ENCODE measurements around the gene CD109. TPM values are rescaled to one million over a fixed set of nuclear protein-coding genes. Genes with fewer than 3 reads are reported as not detected.

CD109 gene
- total RNA-seq, 1 experiment from 2014 or later, result 0.18 TPM

DNA sequence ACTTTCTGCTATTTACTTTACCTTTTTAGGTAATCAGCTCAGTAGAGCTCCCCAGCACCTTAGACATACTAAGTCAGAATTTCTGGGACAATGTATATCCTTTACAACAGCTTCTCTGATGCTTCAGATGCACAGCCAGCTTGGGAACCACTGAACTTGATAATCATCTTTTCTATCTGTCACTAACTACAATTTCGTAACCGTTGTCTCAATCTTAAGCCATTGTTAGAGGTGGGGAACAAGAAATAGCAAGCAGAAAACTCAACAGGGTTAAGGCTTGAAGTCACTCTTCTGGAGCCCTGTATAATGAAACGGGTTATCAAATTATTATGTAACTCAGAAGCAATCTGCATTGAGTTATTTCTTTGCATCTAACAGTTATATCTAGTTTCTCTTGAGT is 47.1 kb downstream of the CD109 start:
- H3K4me3 ChIP-seq (ENCODE audit: low read depth, low read length), result no peak overlapping the region
- H3K27me3 ChIP-seq (replicated peaks; ENCODE audit: control insufficient read depth, insufficient read depth, low read length), result no peaks in the 10 kb centered on the region
- Mint-ChIP-seq H3K36me3 (ENCODE audit: insufficient read depth, unreplicated experiment) (no peaks in the 10 kb centered on the region), H3K4me3 (ENCODE audit: unreplicated experiment) (no peak overlapping the region), H3K4me1 (ENCODE audit: low read depth, unreplicated experiment) (no peaks in the 10 kb centered on the region), H3K27ac (ENCODE audit: unreplicated experiment) (no peak overlapping the region), H3K27me3 (ENCODE audit: insufficient read depth, unreplicated experiment) (no peaks in the 10 kb centered on the region), H3K9me3 (ENCODE audit: unreplicated experiment) (no peaks in the 10 kb centered on the region)
- H3K9me3 ChIP-seq, result no peaks in the 10 kb centered on the region
- TF ChIP-seq, protein P1, sequence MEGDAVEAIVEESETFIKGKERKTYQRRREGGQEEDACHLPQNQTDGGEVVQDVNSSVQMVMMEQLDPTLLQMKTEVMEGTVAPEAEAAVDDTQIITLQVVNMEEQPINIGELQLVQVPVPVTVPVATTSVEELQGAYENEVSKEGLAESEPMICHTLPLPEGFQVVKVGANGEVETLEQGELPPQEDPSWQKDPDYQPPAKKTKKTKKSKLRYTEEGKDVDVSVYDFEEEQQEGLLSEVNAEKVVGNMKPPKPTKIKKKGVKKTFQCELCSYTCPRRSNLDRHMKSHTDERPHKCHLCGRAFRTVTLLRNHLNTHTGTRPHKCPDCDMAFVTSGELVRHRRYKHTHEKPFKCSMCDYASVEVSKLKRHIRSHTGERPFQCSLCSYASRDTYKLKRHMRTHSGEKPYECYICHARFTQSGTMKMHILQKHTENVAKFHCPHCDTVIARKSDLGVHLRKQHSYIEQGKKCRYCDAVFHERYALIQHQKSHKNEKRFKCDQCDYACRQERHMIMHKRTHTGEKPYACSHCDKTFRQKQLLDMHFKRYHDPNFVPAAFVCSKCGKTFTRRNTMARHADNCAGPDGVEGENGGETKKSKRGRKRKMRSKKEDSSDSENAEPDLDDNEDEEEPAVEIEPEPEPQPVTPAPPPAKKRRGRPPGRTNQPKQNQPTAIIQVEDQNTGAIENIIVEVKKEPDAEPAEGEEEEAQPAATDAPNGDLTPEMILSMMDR (IDR thresholded peaks at IDR 0.05; ENCODE audit: insufficient read depth in 1 of 2, low read depth in 1 of 2, low read length in 1 of 2, severe bottlenecking in 1 of 2, unreplicated experiment in 1 of 2), result no peak
- ChIA-PET POLR2A (interaction anchor here (1.0 kb wide), 1 partner anchor 89 kb away, joined by 8 read pairs; the partner anchor contains the start of gene SLC17A5), CTCF (no interaction called here)
- no peaks in the 10 kb centered on the region for H3K4me1 ChIP-seq
- no peaks in the 10 kb centered on the region for H3K36me3 ChIP-seq (ENCODE audit: control insufficient read depth, insufficient read depth, low read length)
- intact Hi-C loops (cut with micrococcal nuclease; ENCODE audit: unreplicated experiment), result no loop called here
- BruUV-seq (replicated peaks), result no TSS peak
- no peak for DNase-seq

DNA sequence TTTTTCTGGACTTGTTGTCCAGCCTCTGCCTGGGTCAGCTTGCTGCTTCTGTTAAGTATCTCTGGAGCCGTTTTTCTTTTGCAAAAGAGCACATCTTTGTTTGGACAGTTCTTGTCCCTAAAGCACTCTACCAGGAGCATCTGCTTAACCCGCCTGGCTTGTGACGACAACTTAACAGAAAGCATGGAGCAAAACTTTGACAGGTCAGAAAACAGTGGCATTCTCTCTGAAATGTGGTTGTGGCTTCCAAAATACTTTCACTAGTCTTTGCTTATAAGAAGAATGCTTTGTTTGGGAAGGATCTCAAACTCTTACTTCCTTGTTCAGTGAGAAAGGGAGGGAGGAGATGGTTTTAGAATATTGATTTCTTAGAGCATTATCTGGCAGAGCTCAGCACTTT is 47.6 kb downstream of the CD109 start:
- Histone ChIP-seq H3K9me3 (no peaks in the 10 kb centered on the region), H3K4me3 (ENCODE audit: low read depth, low read length) (no peak overlapping the region), H3K27me3 (replicated peaks; ENCODE audit: control insufficient read depth, insufficient read depth, low read length) (no peaks in the 10 kb centered on the region), H3K4me1 (no peaks in the 10 kb centered on the region), H3K36me3 (ENCODE audit: control insufficient read depth, insufficient read depth, low read length) (no peaks in the 10 kb centered on the region)
- Mint-ChIP-seq H3K4me1 (ENCODE audit: low read depth, unreplicated experiment) (no peaks in the 10 kb centered on the region), H3K27me3 (ENCODE audit: insufficient read depth, unreplicated experiment) (no peaks in the 10 kb centered on the region), H3K9me3 (ENCODE audit: unreplicated experiment) (no peaks in the 10 kb centered on the region), H3K27ac (ENCODE audit: unreplicated experiment) (no peak overlapping the region), H3K36me3 (ENCODE audit: insufficient read depth, unreplicated experiment) (no peaks in the 10 kb centered on the region), H3K4me3 (ENCODE audit: unreplicated experiment) (no peak overlapping the region)
- intact Hi-C loops (cut with micrococcal nuclease; ENCODE audit: unreplicated experiment), result no loop called here
- no TSS peak for BruUV-seq (replicated peaks)
- POLR2A ChIA-PET, result interaction anchor here (1.0 kb wide), 1 partner anchor 89 kb away, joined by 8 read pairs; the partner anchor contains the start of gene SLC17A5
- TF ChIP-seq, protein P1 (IDR thresholded peaks at IDR 0.05; ENCODE audit: insufficient read depth in 1 of 2, low read depth in 1 of 2, low read length in 1 of 2, severe bottlenecking in 1 of 2, unreplicated experiment in 1 of 2), result no peak
- DNase-seq, result no peak
- CTCF ChIA-PET, result no interaction called here

DNA sequence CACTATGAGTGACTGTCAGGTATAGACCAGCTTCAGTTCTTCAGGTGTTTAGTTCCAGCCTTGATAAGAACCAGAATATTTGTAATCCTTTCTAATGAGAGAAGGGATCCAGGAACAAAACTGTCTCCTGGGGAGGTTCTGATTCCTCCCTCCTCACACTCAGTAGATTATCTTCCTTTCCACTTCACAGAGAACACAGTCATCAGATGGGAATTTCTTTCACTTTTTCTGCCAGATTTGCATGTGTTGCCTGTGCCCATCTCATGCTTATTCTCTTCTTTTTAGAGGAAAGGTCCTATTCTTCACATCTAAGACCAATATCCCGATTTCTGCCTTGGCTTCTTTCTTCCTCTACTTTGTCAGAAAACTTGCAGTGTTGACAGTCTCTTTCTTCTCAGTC is 50.8 kb downstream of the CD109 start:
- no peaks in the 10 kb centered on the region for H3K9me3 ChIP-seq
- no peaks in the 10 kb centered on the region for H3K27me3 Mint-ChIP-seq (ENCODE audit: insufficient read depth, unreplicated experiment)
- H3K27me3 ChIP-seq (replicated peaks; ENCODE audit: control insufficient read depth, insufficient read depth, low read length), result no peaks in the 10 kb centered on the region
- ChIA-PET CTCF (no interaction called here), POLR2A (no interaction called here)
- H3K4me1 ChIP-seq, result no peaks in the 10 kb centered on the region
- H3K9me3 Mint-ChIP-seq (ENCODE audit: unreplicated experiment), result no peaks in the 10 kb centered on the region
- H3K27ac Mint-ChIP-seq (ENCODE audit: unreplicated experiment), result no peak overlapping the region
- BruUV-seq (replicated peaks), result no TSS peak
- intact Hi-C loops (cut with micrococcal nuclease; ENCODE audit: unreplicated experiment), result no loop called here
- no peak for DNase-seq
- no peaks in the 10 kb centered on the region for H3K36me3 Mint-ChIP-seq (ENCODE audit: insufficient read depth, unreplicated experiment)
- no peak overlapping the region for H3K4me3 Mint-ChIP-seq (ENCODE audit: unreplicated experiment)
- H3K36me3 ChIP-seq (ENCODE audit: control insufficient read depth, insufficient read depth, low read length), result no peaks in the 10 kb centered on the region
- no peaks in the 10 kb centered on the region for H3K4me1 Mint-ChIP-seq (ENCODE audit: low read depth, unreplicated experiment)
- TF ChIP-seq, protein P1 (IDR thresholded peaks at IDR 0.05; ENCODE audit: insufficient read depth in 1 of 2, low read depth in 1 of 2, low read length in 1 of 2, severe bottlenecking in 1 of 2, unreplicated experiment in 1 of 2), result no peak
- H3K4me3 ChIP-seq (ENCODE audit: low read depth, low read length), result no peak overlapping the region

Measured in Caco-2 (cell line).